Naive thymus-derived CD4-positive, alpha-beta T cell (primary cell): ENCODE results near the gene GCM1. TPM values are rescaled to one million over a fixed set of nuclear protein-coding genes. Genes with fewer than 3 reads are reported as not detected.

Experiments
- ATAC-seq: fragments of 150-1000 bp; cut with Tn5 transposase; 2 replicates; pipeline ENCODE4 v1.10.0; 2021; ENCODE audit warnings: mild to moderate bottlenecking, moderate library complexity
- CTCF ChIA-PET: fragments of 350-600 bp; sonication (Branson Sonifier 250); formaldehyde crosslinking; loops from one replicate; lab custom pipeline; 2021; ENCODE audit warnings: antibody characterized with exemption; lab: Charles Lee
- POLR2A ChIA-PET: fragments of 350-600 bp; sonication (Branson Sonifier 250); formaldehyde crosslinking; loops from one replicate; lab custom pipeline; 2021; ENCODE audit warnings: antibody characterized with exemption, inconsistent platforms; lab: Charles Lee
- DNase-seq, 9 donors: peaks; one replicate each; pipeline versions ENCODE4 v3.0.0 to v3.0.0-alpha.2; 2020 to 2022; ENCODE audit warnings: mixed read lengths in 1 of 9
- H3K27ac ChIP-seq: one replicate; pipeline ENCODE4 v1.7.0; 2013; ENCODE audit warnings: mild to moderate bottlenecking, low read depth, low read length, moderate library complexity
- H3K27me3 ChIP-seq, 2 donors: one replicate each; pipeline ENCODE4 v1.7.0; 2013; ENCODE audit warnings: low read length in 2 of 2, mild to moderate bottlenecking in 2 of 2, moderate library complexity in 2 of 2; ENCODE audit not compliant: control insufficient read depth in 2 of 2, insufficient read depth in 2 of 2
- H3K36me3 ChIP-seq, 3 experiments: 1 replicate in 2 of 3; 2 replicates in 1 of 3; pipeline ENCODE4 v1.7.0; 2013; ENCODE audit warnings: low read length in 3 of 3, mild to moderate bottlenecking in 3 of 3, moderate library complexity in 1 of 3; ENCODE audit not compliant: insufficient read depth in 3 of 3, control insufficient read depth in 2 of 3
- H3K4me1 ChIP-seq, 2 donors: one replicate each; pipeline ENCODE4 v1.7.0; 2013; ENCODE audit warnings: low read length in 2 of 2, mild to moderate bottlenecking in 2 of 2, moderate library complexity in 1 of 2; ENCODE audit not compliant: control insufficient read depth in 2 of 2, insufficient read depth in 2 of 2
- H3K4me3 ChIP-seq: 2 replicates; pipeline ENCODE4 v1.7.0; 2013; ENCODE audit warnings: mild to moderate bottlenecking, low read length
- H3K9me3 ChIP-seq, 3 experiments: 1 replicate in 2 of 3; 2 replicates in 1 of 3; pipeline ENCODE4 v1.7.0; 2013; ENCODE audit warnings: low read length in 3 of 3; ENCODE audit not compliant: control insufficient read depth in 2 of 3
- H3K27ac Mint-ChIP-seq, 9 donors: one replicate each; pipeline ENCODE4 v1.8.0; 2020 to 2022; ENCODE audit warnings: mixed read lengths in 9 of 9, mild to moderate bottlenecking in 8 of 9, moderate library complexity in 5 of 9, inconsistent platforms in 2 of 9
- H3K27me3 Mint-ChIP-seq, 5 donors: one replicate each; pipeline ENCODE4 v1.8.0; 2021 to 2022; ENCODE audit warnings: mixed read lengths in 5 of 5, mild to moderate bottlenecking in 1 of 5
- H3K36me3 Mint-ChIP-seq, 5 donors: one replicate each; pipeline ENCODE4 v1.8.0; 2020 to 2022; ENCODE audit warnings: mixed read lengths in 5 of 5, mild to moderate bottlenecking in 3 of 5, inconsistent platforms in 1 of 5
- H3K4me1 Mint-ChIP-seq, 7 donors: one replicate each; pipeline ENCODE4 v1.8.0; 2020 to 2022; ENCODE audit warnings: mixed read lengths in 7 of 7, mild to moderate bottlenecking in 3 of 7, inconsistent platforms in 1 of 7
- H3K4me3 Mint-ChIP-seq, 10 donors: one replicate each; pipeline ENCODE4 v1.8.0; 2020 to 2022; ENCODE audit warnings: mild to moderate bottlenecking in 10 of 10, mixed read lengths in 10 of 10, moderate library complexity in 6 of 10, inconsistent platforms in 2 of 10
- H3K9me3 Mint-ChIP-seq, 11 donors: one replicate each; pipeline ENCODE4 v1.8.0; 2020 to 2022; ENCODE audit warnings: mixed read lengths in 11 of 11, mild to moderate bottlenecking in 4 of 11, inconsistent platforms in 1 of 11, moderate library complexity in 1 of 11
- intact Hi-C, 2 donors: fragments of 100-400 bp; cut with micrococcal nuclease; formaldehyde crosslinking; loops; one replicate each; pipeline ENCODE4 v1.15.1; 2023
- polyA plus RNA-seq, 2 donors: library from polyadenylated mRNA; unstranded; fragments of 300-500 nt; fragmentation: Illumina TruSeq; gene quantifications; one replicate each; pipeline ENCODE4 v1.2.3, GENCODE V29; 2021
- total RNA-seq, 6 experiments: library from RNA in 5 of 6; stranded (reverse) in 5 of 6; gene quantifications; 1 replicate in 5 of 6; 2 replicates in 1 of 6; pipeline ENCODE4 v1.2.3 and lab custom pipeline; 2021 to 2026

The GCM1 gene
- total and polyA plus RNA-seq, 7 experiments from 2014 or later = 0.07 TPM; not detected in 6

DNA sequence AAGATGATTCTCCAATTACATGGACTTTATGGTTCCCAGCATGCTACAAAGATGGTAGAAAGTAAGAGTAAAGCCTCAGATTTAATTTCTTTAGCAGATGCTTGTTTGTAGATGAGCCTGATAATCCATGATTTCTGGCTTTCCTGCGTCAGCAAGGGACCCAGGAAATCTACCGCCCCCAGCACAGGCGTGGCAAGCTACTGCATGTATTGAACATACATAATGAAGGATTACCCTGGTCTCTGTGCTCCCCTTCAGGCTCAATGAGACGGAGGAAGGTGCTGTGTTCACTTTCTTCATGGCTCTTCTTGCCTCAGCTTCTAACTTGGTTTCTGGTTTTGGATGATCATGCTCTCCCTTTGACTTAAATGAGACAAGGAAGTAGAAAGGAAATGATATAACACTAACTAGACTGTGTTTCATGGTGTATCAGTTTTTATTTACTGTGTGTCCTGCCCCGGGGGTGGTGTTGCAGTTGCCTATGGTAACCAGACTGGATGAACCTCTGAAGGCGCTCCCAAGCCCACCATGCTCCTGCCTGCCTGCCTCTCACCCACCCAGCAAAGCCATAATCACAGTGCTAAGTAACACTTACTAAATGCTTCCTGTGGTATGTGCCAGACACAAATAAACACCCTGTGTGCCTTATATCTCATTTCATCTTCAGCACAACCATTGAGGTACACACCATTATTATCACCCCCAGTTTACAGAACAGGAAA is 17.9 kb downstream of the GCM1 start:
- intact Hi-C loops = no loop called here
- Mint-ChIP-seq H3K27ac (no peak overlapping the region), H3K4me1 (peaks cover 0 to 6% (median 6%) of the 10 kb centered on the region in 7 donors), H3K4me3 (no peak overlapping the region), H3K27me3 (peaks cover 8 to 27% (median 14%) of the 10 kb centered on the region in 5 donors), H3K36me3 (no peaks in the 10 kb centered on the region), H3K9me3 (peaks cover 0 to 2% (median 0%) of the 10 kb centered on the region in 11 donors)
- DNase-seq (no peak), ATAC-seq (no peak)
- no peak overlapping the region for H3K4me3 ChIP-seq
- H3K27ac ChIP-seq = no peak overlapping the region
- H3K27me3 ChIP-seq = no peaks in the 10 kb centered on the region
- no peaks in the 10 kb centered on the region for H3K4me1 ChIP-seq
- CTCF ChIA-PET = no interaction called here
- H3K9me3 ChIP-seq = no peaks in the 10 kb centered on the region
- POLR2A ChIA-PET = no interaction called here
- H3K36me3 ChIP-seq = no peaks in the 10 kb centered on the region

DNA sequence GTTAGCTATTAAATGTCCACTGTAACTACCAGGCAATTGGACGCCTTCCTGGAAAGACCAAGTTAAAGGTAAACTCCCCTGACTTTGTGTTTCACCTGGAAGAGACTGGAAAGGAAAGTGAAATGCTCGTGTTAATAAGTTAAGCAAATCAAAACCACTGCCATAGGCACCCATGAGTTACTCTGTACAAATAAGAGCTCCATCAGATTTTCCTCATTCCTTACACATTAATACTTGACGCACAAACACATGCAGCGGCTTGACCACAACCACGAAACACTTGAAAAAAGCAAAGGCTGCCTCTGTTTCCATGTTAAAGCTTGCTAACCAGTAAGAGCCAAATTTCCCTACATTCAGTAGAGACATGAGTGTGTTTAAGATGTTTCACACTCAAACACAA is 19.8 kb downstream of the GCM1 start:
- H3K27me3 Mint-ChIP-seq = peaks cover 8 to 27% (median 14%) of the 10 kb centered on the region in 5 donors
- Histone ChIP-seq H3K27ac (no peak overlapping the region), H3K27me3 (no peaks in the 10 kb centered on the region), H3K4me3 (no peak overlapping the region), H3K36me3 (no peaks in the 10 kb centered on the region), H3K4me1 (no peaks in the 10 kb centered on the region), H3K9me3 (no peaks in the 10 kb centered on the region)
- ATAC-seq (no peak), DNase-seq (no peak)
- H3K9me3 Mint-ChIP-seq = peaks cover 0 to 2% (median 0%) of the 10 kb centered on the region in 11 donors
- intact Hi-C loops = no loop called here
- H3K27ac Mint-ChIP-seq = no peak overlapping the region
- no peak overlapping the region for H3K4me3 Mint-ChIP-seq
- CTCF ChIA-PET = no interaction called here
- H3K4me1 Mint-ChIP-seq = no peaks in the 10 kb centered on the region
- no peaks in the 10 kb centered on the region for H3K36me3 Mint-ChIP-seq
- POLR2A ChIA-PET = no interaction called here

DNA sequence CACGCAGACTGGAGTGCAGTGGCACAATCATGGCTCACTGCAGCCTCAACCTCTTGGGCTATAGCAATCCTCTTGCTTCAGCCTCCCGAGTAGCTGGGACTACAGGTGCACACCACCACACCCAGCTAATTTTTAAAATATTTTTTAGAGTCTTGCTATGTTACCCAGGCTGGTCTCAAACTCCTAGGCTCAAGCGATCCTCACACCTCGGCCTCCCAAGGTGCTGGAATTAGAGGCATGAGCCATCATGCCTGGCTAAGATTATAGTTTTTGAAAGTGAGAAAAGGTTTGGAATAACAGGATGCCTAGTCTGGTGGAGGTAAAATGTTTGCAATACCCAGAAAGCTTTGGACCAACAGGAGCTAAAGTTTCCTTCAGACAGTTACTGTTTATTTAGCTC is 23.4 kb downstream of the GCM1 start:
- no peaks in the 10 kb centered on the region for H3K4me1 Mint-ChIP-seq

DNA sequence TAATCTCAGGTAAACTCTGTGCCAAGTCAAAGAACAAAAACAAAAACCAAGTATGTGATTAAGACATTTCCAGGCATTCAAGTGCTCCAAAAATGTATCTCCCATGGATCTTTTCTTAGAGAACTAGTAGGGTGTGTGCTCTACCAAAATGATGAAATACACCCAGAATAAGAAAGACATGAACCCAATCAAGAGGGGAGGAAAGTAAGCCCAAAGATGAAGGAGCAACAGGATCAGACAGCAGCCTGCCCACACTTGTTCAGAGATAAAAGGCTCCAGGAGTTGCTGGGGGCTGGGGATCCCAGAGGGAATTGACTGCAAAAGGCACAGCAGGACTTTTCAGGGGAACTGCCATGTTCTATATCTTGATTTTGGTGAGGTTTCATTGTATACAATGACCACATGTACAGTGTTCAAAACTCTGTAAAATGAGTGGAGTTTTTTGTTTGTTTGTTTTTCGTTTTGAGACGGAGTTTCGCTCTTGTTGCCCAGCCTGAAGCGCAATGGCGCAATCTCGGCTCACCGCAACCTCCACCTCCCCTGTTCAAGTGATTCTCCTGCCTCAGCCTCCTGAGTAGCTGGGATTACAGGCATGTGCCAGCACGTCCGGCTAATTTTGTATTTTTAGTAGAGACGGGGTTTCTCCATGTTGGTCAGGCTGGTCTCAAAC is 24.4 kb downstream of the GCM1 start:
- Histone ChIP-seq H3K27me3 (no peaks in the 10 kb centered on the region), H3K27ac (no peak overlapping the region), H3K4me3 (no peak overlapping the region), H3K9me3 (no peaks in the 10 kb centered on the region), H3K4me1 (no peaks in the 10 kb centered on the region), H3K36me3 (no peaks in the 10 kb centered on the region)
- POLR2A ChIA-PET = no interaction called here
- ATAC-seq (no peak), DNase-seq (no peak)
- H3K27me3 Mint-ChIP-seq = peaks cover 8 to 23% (median 13%) of the 10 kb centered on the region in 5 donors
- no peak overlapping the region for H3K4me3 Mint-ChIP-seq
- no peak overlapping the region for H3K27ac Mint-ChIP-seq
- intact Hi-C loops = no loop called here
- H3K9me3 Mint-ChIP-seq = no peaks in the 10 kb centered on the region
- no peaks in the 10 kb centered on the region for H3K4me1 Mint-ChIP-seq
- no peaks in the 10 kb centered on the region for H3K36me3 Mint-ChIP-seq
- CTCF ChIA-PET = interaction anchor here (0.6 kb wide), 1 partner anchor 156 kb away, joined by 3 read pairs; no protein-coding TSS in a partner anchor

More for the DNA sequence above, 23.4 kb downstream of the GCM1 start:
- intact Hi-C loops = no loop called here
- Mint-ChIP-seq H3K4me3 (no peak overlapping the region), H3K9me3 (no peaks in the 10 kb centered on the region), H3K36me3 (no peaks in the 10 kb centered on the region), H3K27ac (no peak overlapping the region), H3K27me3 (peaks cover 8 to 28% (median 14%) of the 10 kb centered on the region in 5 donors)
- ATAC-seq = no peak
- ChIA-PET CTCF (interaction anchor here (0.6 kb wide), 1 partner anchor 155 kb away, joined by 3 read pairs; no protein-coding TSS in a partner anchor), POLR2A (no interaction called here)
- no peak for DNase-seq
- no peaks in the 10 kb centered on the region for H3K9me3 ChIP-seq
- H3K27me3 ChIP-seq = no peaks in the 10 kb centered on the region
- H3K4me3 ChIP-seq = no peak overlapping the region
- no peaks in the 10 kb centered on the region for H3K4me1 ChIP-seq
- no peak overlapping the region for H3K27ac ChIP-seq
- no peaks in the 10 kb centered on the region for H3K36me3 ChIP-seq

DNA sequence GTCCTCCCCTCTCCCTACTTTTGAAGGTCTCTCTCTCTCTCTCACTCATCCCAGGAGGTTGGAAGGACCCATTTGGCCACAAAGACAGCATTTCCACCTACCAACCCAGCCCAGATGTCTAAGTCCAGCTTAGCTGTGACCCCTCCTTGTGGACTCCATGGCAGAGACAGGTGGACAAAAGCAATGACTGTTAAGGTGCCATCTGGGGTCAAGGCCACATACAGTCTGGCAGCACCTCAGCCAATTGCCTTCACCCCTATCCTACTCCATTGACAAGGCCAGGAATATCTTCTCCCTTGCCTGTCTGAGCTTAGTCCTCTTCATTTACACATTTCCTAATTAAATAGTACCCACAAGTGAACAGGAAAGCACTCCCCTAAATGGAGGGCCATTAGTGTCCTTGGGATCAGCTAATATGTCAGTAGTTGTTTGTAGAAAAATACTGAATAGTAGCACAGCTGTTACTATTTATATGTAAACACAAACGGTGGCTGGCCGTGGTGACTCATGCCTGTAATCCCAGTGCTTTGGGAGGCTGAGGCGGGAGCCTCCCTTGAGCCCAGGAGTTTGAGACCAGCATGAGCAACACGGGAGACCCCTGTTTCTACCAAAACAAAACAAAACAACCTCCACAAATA is 28.8 kb downstream of the GCM1 start:
- no peaks in the 10 kb centered on the region for H3K4me1 Mint-ChIP-seq
- ATAC-seq (no peak), DNase-seq (no peak)
- H3K36me3 ChIP-seq = no peaks in the 10 kb centered on the region
- no peaks in the 10 kb centered on the region for H3K27me3 ChIP-seq
- peaks cover 0 to 6% (median 0%) of the 10 kb centered on the region in 3 experiments for H3K9me3 ChIP-seq
- H3K27ac ChIP-seq = no peak overlapping the region
- CTCF ChIA-PET = no interaction called here
- H3K4me1 ChIP-seq = no peaks in the 10 kb centered on the region
- H3K27ac Mint-ChIP-seq = no peak overlapping the region
- H3K36me3 Mint-ChIP-seq = peaks cover 0 to 7% (median 0%) of the 10 kb centered on the region in 5 donors
- intact Hi-C loops = no loop called here
- no peak overlapping the region for H3K4me3 ChIP-seq
- no peak overlapping the region for H3K4me3 Mint-ChIP-seq
- H3K27me3 Mint-ChIP-seq = peaks cover 0 to 5% (median 4%) of the 10 kb centered on the region in 5 donors
- H3K9me3 Mint-ChIP-seq = peaks cover 0 to 9% (median 3%) of the 10 kb centered on the region in 11 donors
- POLR2A ChIA-PET = interaction anchor here (0.8 kb wide), 1 partner anchor 377 kb away, joined by 4 read pairs; no protein-coding TSS in a partner anchor

DNA sequence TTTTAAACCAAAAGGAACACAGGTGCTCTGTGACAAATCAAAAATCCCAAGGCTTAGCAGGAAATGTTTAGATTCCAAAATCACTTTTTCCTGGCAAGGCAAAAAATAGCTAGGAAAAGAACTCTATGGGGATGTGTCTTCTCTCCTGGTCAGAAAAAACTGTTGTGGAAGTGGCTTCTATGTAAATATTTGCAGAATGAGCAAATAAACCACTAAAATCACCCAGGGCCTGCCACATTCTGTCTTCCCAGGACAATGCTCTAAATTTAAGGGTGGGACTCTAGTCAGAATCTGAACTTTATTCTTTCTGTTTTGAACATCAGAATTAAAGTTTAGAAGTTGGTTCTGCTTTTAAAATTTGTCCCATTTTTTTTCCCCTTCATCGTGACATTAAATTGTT is 29.3 kb downstream of the GCM1 start:
- Histone ChIP-seq H3K36me3 (no peaks in the 10 kb centered on the region), H3K4me3 (no peak overlapping the region), H3K4me1 (no peaks in the 10 kb centered on the region), H3K9me3 (peaks cover 0 to 6% (median 0%) of the 10 kb centered on the region in 3 experiments), H3K27ac (no peak overlapping the region), H3K27me3 (no peaks in the 10 kb centered on the region)
- POLR2A ChIA-PET = interaction anchor here (0.8 kb wide), 1 partner anchor 377 kb away, joined by 4 read pairs; no protein-coding TSS in a partner anchor
- H3K36me3 Mint-ChIP-seq = peaks cover 0 to 7% (median 0%) of the 10 kb centered on the region in 5 donors
- DNase-seq = no peak
- no peak overlapping the region for H3K4me3 Mint-ChIP-seq
- H3K27me3 Mint-ChIP-seq = peaks cover 0 to 8% (median 4%) of the 10 kb centered on the region in 5 donors
- no peak for ATAC-seq
- CTCF ChIA-PET = no interaction called here
- intact Hi-C loops = no loop called here
- H3K9me3 Mint-ChIP-seq = peaks cover 0 to 12% (median 3%) of the 10 kb centered on the region in 11 donors
- no peak overlapping the region for H3K27ac Mint-ChIP-seq
- H3K4me1 Mint-ChIP-seq = no peaks in the 10 kb centered on the region
